NK-92 treated with Interleukin-12 subunit alpha and Interleukin-12 subunit beta, amount 100 ng/mL, for 24 hours (cell line): Measurements from ENCODE around the gene DLK2.
"Not testable (repeated sequence)": the region's sequence is repeated elsewhere in the genome, so short reads cannot be mapped to it uniquely, and the experiment has no call there.

Experiments used
- DNase-seq: peaks from one replicate; lab custom pipeline; 2025; lab: John Stamatoyannopoulos, UW

The DLK2 gene

GRCh38 chr6:43455531-43456428 is at the start of gene DLK2:
Gene DLK2 (minus strand): TSS chr6:43455548. CDS start chr6:43454825, 723 bp downstream.
- DNase-seq = no peak

GRCh38 chr6:43503443-43503842 is 48.1 kb upstream of the DLK2 start:
- DNase-seq = no peak

- no peak for DNase-seq
Measured at GRCh38 chr6:43502666-43503065, 47.3 kb upstream of the DLK2 start.

GRCh38 chr6:43500921-43501320 is 45.6 kb upstream of the DLK2 start:
- no peak for DNase-seq

- no peak for DNase-seq
Measured at GRCh38 chr6:43499028-43499815, 43.9 kb upstream of the DLK2 start.

GRCh38 chr6:43498291-43498690 is 42.9 kb upstream of the DLK2 start:
- DNase-seq = not testable (repeated sequence)

GRCh38 chr6:43497689-43498088 is 42.3 kb upstream of the DLK2 start:
- no peak for DNase-seq

- DNase-seq = no peak
Measured at GRCh38 chr6:43497129-43497396, 41.7 kb upstream of the DLK2 start.

GRCh38 chr6:43496370-43497128 is 41.2 kb upstream of the DLK2 start:
- DNase-seq = no peak

- no peak for DNase-seq
Measured at GRCh38 chr6:43495409-43495941, 40.1 kb upstream of the DLK2 start.

GRCh38 chr6:43494766-43495165 is 39.4 kb upstream of the DLK2 start:
- no peak for DNase-seq

GRCh38 chr6:43494321-43494720 is 39.0 kb upstream of the DLK2 start:
- DNase-seq = no peak

GRCh38 chr6:43493833-43494232 is 38.5 kb upstream of the DLK2 start:
- DNase-seq = no peak

GRCh38 chr6:43493230-43493629 is 37.9 kb upstream of the DLK2 start:
- DNase-seq = no peak

- DNase-seq = no peak
Measured at GRCh38 chr6:43492673-43493072, 37.3 kb upstream of the DLK2 start.

GRCh38 chr6:43491750-43492661 is 36.7 kb upstream of the DLK2 start:
- no peak for DNase-seq

- no peak for DNase-seq
Measured at GRCh38 chr6:43490523-43490939, 35.2 kb upstream of the DLK2 start.

GRCh38 chr6:43489277-43490072 is 34.1 kb upstream of the DLK2 start:
- no peak for DNase-seq

GRCh38 chr6:43488667-43489276 is 33.4 kb upstream of the DLK2 start:
- DNase-seq = no peak
